Mesenchymal stem cell (in vitro differentiated cells and primary cell): ENCODE measurements around the gene EEF1A2.

Experiments used
- DNase-seq: peaks from one replicate; pipeline ENCODE4 v3.0.0-alpha.2; 2013
- H2AFZ ChIP-seq: one replicate; pipeline ENCODE4 v1.6.1; 2013; ENCODE audit warnings: low read depth, mild to moderate bottlenecking, control low read depth, inconsistent platforms, low read length, moderate library complexity
- H2AK5ac ChIP-seq: 2 replicates; pipeline ENCODE4 v1.6.1; 2013; ENCODE audit warnings: low read length, moderate library complexity, mild to moderate bottlenecking, inconsistent platforms; ENCODE audit not compliant: severe bottlenecking
- H2BK120ac ChIP-seq: one replicate; pipeline ENCODE4 v1.6.1; 2013; ENCODE audit warnings: low read depth, mild to moderate bottlenecking, inconsistent platforms, low read length, moderate library complexity
- H2BK12ac ChIP-seq, 2 experiments: one replicate each; pipeline ENCODE4 v1.6.1; 2013; ENCODE audit warnings: inconsistent platforms in 2 of 2, low read length in 2 of 2, mild to moderate bottlenecking in 2 of 2, moderate library complexity in 2 of 2, control low read depth in 1 of 2
- H2BK15ac ChIP-seq: one replicate; pipeline ENCODE4 v1.6.1; 2013; ENCODE audit warnings: mild to moderate bottlenecking, low read depth, inconsistent platforms; ENCODE audit not compliant: poor library complexity, severe bottlenecking
- H2BK5ac ChIP-seq: 2 replicates; pipeline ENCODE4 v1.6.1; 2013; ENCODE audit warnings: low read depth, mild to moderate bottlenecking, low read length, control low read depth, inconsistent platforms; ENCODE audit not compliant: poor library complexity, severe bottlenecking
- H3K14ac ChIP-seq, 2 experiments: one replicate each; pipeline ENCODE4 v1.6.1; 2013; ENCODE audit warnings: inconsistent platforms in 2 of 2, low read length in 2 of 2, control low read depth in 1 of 2, mild to moderate bottlenecking in 1 of 2, moderate library complexity in 1 of 2
- H3K18ac ChIP-seq, 2 experiments: one replicate each; pipeline ENCODE4 v1.6.1; 2013; ENCODE audit warnings: inconsistent platforms in 2 of 2, low read length in 2 of 2, control low read depth in 1 of 2, low read depth in 1 of 2, mild to moderate bottlenecking in 1 of 2
- H3K23ac ChIP-seq, 2 experiments: one replicate each; pipeline ENCODE4 v1.6.1; 2013; ENCODE audit warnings: inconsistent platforms in 2 of 2, low read length in 2 of 2, mild to moderate bottlenecking in 2 of 2, moderate library complexity in 2 of 2, control low read depth in 1 of 2
- H3K27ac ChIP-seq: 2 replicates; pipeline ENCODE4 v1.5.1; 2013; ENCODE audit warnings: mild to moderate bottlenecking, moderate library complexity, low read length, control low read depth, inconsistent platforms; ENCODE audit not compliant: poor library complexity, severe bottlenecking
- H3K27me3 ChIP-seq, 2 experiments: 2 replicates each; pipeline versions ENCODE4 v1.6.1 to v1.7.0; 2013; ENCODE audit warnings: low read length in 2 of 2, mild to moderate bottlenecking in 2 of 2, moderate library complexity in 2 of 2, control low read depth in 1 of 2, inconsistent platforms in 1 of 2; ENCODE audit not compliant: control insufficient read depth in 1 of 2, insufficient read depth in 1 of 2
- H3K36me3 ChIP-seq, 2 experiments: 2 replicates each; pipeline versions ENCODE4 v1.6.1 to v1.7.0; 2013; ENCODE audit warnings: low read length in 2 of 2, control low read depth in 1 of 2, inconsistent platforms in 1 of 2, low read depth in 1 of 2, mild to moderate bottlenecking in 1 of 2; ENCODE audit not compliant: insufficient read depth in 2 of 2, control insufficient read depth in 1 of 2
- H3K4ac ChIP-seq, 2 experiments: one replicate each; pipeline ENCODE4 v1.6.1; 2013; ENCODE audit warnings: inconsistent platforms in 2 of 2, low read length in 2 of 2, mild to moderate bottlenecking in 2 of 2, moderate library complexity in 2 of 2, control low read depth in 1 of 2, low read depth in 1 of 2
- H3K4me1 ChIP-seq: 2 replicates; pipeline ENCODE4 v1.6.1; 2013; ENCODE audit warnings: low read depth, low read length, control low read depth; ENCODE audit not compliant: control insufficient read depth, insufficient read depth
- H3K4me2 ChIP-seq: 2 replicates; pipeline ENCODE4 v1.6.1; 2013; ENCODE audit warnings: low read length, mild to moderate bottlenecking, inconsistent platforms; ENCODE audit not compliant: poor library complexity, severe bottlenecking
- H3K4me3 ChIP-seq, 2 experiments: 2 replicates each; pipeline versions ENCODE4 v1.5.1 to v1.7.0; 2013; ENCODE audit warnings: low read length in 2 of 2, mild to moderate bottlenecking in 2 of 2, control low read depth in 1 of 2, low read depth in 1 of 2; ENCODE audit not compliant: insufficient read depth in 1 of 2
- H3K79me1 ChIP-seq: replicated peaks from 2 replicates; pipeline ENCODE4 v1.6.1; 2013; ENCODE audit warnings: mild to moderate bottlenecking, control low read depth, low read length, inconsistent platforms; ENCODE audit not compliant: poor library complexity, severe bottlenecking
- H3K9ac ChIP-seq: 2 replicates; pipeline ENCODE4 v1.7.0; 2013; ENCODE audit warnings: mild to moderate bottlenecking, low read length, moderate library complexity
- H3K9me3 ChIP-seq: 2 replicates; pipeline ENCODE4 v1.7.0; 2013; ENCODE audit warnings: mild to moderate bottlenecking, low read length; ENCODE audit not compliant: control insufficient read depth
- H4K8ac ChIP-seq: one replicate; pipeline ENCODE4 v1.6.1; 2013; ENCODE audit warnings: inconsistent platforms, mild to moderate bottlenecking, low read length, moderate library complexity
- H4K91ac ChIP-seq: one replicate; pipeline ENCODE4 v1.6.1; 2013; ENCODE audit warnings: mild to moderate bottlenecking, low read length, inconsistent platforms
- WGBS: methylation state at CpG from one replicate; pipeline ENCODE4 v1.1.7; 2013; ENCODE audit warnings: mixed read lengths; 5-methylcytosine and 5-hydroxymethylcytosine counted together

EEF1A2 gene

DNA sequence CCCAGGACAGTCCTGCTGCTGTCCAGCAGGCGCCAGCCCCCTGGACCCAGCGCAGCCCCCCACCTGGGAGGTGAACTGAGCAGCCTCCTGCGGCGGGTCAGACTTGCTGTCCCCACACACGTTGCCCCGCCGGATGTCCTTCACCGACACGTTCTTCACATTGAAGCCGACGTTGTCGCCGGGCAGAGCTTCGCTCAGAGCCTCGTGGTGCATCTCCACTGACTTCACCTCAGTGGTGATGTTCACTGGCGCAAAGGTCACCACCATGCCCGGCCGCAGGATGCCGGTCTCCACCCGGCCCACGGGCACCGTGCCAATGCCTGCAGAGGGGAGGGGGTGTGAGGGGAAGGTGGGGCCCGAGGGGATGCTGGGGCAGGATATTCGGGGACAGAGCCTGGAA lies 8.5 kb downstream of the EEF1A2 start:
- H4K8ac ChIP-seq, result no peak overlapping the region
- no peak overlapping the region for H2AK5ac ChIP-seq
- H3K36me3 ChIP-seq, result peaks cover 0 to 4% of the 10 kb centered on the region in 2 experiments
- WGBS, result 90% methylated on average over 24 of the region's 24 CpGs
- no peak for DNase-seq
- H3K79me1 ChIP-seq, result no peaks in the 10 kb centered on the region
- no peak overlapping the region for H3K18ac ChIP-seq
- H3K4me2 ChIP-seq, result no peak overlapping the region
- no peak overlapping the region for H3K14ac ChIP-seq
- H2BK5ac ChIP-seq, result no peak overlapping the region
- H2AFZ ChIP-seq, result no peak overlapping the region
- H3K9ac ChIP-seq, result no peak overlapping the region
- H3K4me1 ChIP-seq, result peaks cover 2% of the 10 kb centered on the region
- H3K27me3 ChIP-seq, result peaks cover 35 to 56% of the 10 kb centered on the region in 2 experiments
- no peak overlapping the region for H2BK120ac ChIP-seq
- H3K9me3 ChIP-seq, result peaks cover 6% of the 10 kb centered on the region
- no peak overlapping the region for H3K27ac ChIP-seq
- no peak overlapping the region for H2BK15ac ChIP-seq
- H4K91ac ChIP-seq, result no peak overlapping the region
- no peak overlapping the region for H3K4me3 ChIP-seq
- H2BK12ac ChIP-seq, result no peak overlapping the region
- no peak overlapping the region for H3K4ac ChIP-seq
- no peak overlapping the region for H3K23ac ChIP-seq

GRCh38 chr20:63488315-63489251 lies 10.3 kb downstream of the EEF1A2 start:
- H2AK5ac ChIP-seq, result no peak overlapping the region
- H2BK15ac ChIP-seq, result no peak overlapping the region
- no peaks in the 10 kb centered on the region for H3K79me1 ChIP-seq
- no peak overlapping the region for H3K4me2 ChIP-seq
- no peak overlapping the region for H2AFZ ChIP-seq
- H3K36me3 ChIP-seq, result no peaks in the 10 kb centered on the region
- no peak overlapping the region for H3K9ac ChIP-seq
- no peak overlapping the region for H3K4me3 ChIP-seq
- peaks cover 6% of the 10 kb centered on the region for H3K9me3 ChIP-seq
- H3K27me3 ChIP-seq, result peaks cover 46 to 52% of the 10 kb centered on the region in 2 experiments
- H3K4me1 ChIP-seq, result peaks cover 5% of the 10 kb centered on the region
- H3K14ac ChIP-seq, result no peak overlapping the region
- H4K8ac ChIP-seq, result no peak overlapping the region
- H2BK5ac ChIP-seq, result no peak overlapping the region
- no peak for DNase-seq
- no peak overlapping the region for H4K91ac ChIP-seq
- 26% methylated on average over 83 of the region's 83 CpGs for WGBS
- no peak overlapping the region for H3K23ac ChIP-seq
- no peak overlapping the region for H2BK120ac ChIP-seq
- no peak overlapping the region for H3K4ac ChIP-seq
- no peak overlapping the region for H3K18ac ChIP-seq
- no peak overlapping the region for H2BK12ac ChIP-seq
- H3K27ac ChIP-seq, result no peak overlapping the region

- H3K4me3 ChIP-seq, result no peak overlapping the region
- H3K27me3 ChIP-seq, result peaks cover 52 to 57% of the 10 kb centered on the region in 2 experiments
- H3K36me3 ChIP-seq, result no peaks in the 10 kb centered on the region
- H2BK120ac ChIP-seq, result no peak overlapping the region
- 30% methylated on average over 29 of the region's 40 CpGs for WGBS
- H3K79me1 ChIP-seq, result no peaks in the 10 kb centered on the region
- H3K9me3 ChIP-seq, result peaks cover 6% of the 10 kb centered on the region
- H2AK5ac ChIP-seq, result no peak overlapping the region
- no peak overlapping the region for H3K18ac ChIP-seq
- no peak for DNase-seq
- no peak overlapping the region for H3K27ac ChIP-seq
- H2BK12ac ChIP-seq, result no peak overlapping the region
- H3K4ac ChIP-seq, result no peak overlapping the region
- no peak overlapping the region for H2BK15ac ChIP-seq
- no peak overlapping the region for H2AFZ ChIP-seq
- H3K4me1 ChIP-seq, result peaks cover 10% of the 10 kb centered on the region
- no peak overlapping the region for H3K9ac ChIP-seq
- no peak overlapping the region for H3K4me2 ChIP-seq
- H4K8ac ChIP-seq, result no peak overlapping the region
- no peak overlapping the region for H4K91ac ChIP-seq
- no peak overlapping the region for H3K23ac ChIP-seq
- H2BK5ac ChIP-seq, result no peak overlapping the region
- no peak overlapping the region for H3K14ac ChIP-seq
Observed at GRCh38 chr20:63487781-63488241, 11.1 kb downstream of the EEF1A2 start.

- Histone ChIP-seq H2BK15ac (no peak overlapping the region), H3K4me2 (no peak overlapping the region), H3K4ac (no peak overlapping the region), H3K27me3 (peaks cover 57 to 63% of the 10 kb centered on the region in 2 experiments), H2AK5ac (no peak overlapping the region), H4K8ac (no peak overlapping the region), H2BK5ac (no peak overlapping the region), H3K4me3 (no peak overlapping the region), H3K9ac (no peak overlapping the region), H2BK12ac (no peak overlapping the region), H3K36me3 (no peaks in the 10 kb centered on the region), H3K9me3 (peaks cover 1% of the 10 kb centered on the region), H4K91ac (no peak overlapping the region), H3K23ac (no peak overlapping the region), H3K18ac (no peak overlapping the region), H3K14ac (no peak overlapping the region), H3K4me1 (peaks cover 14% of the 10 kb centered on the region), H3K27ac (no peak overlapping the region), H2BK120ac (no peak overlapping the region), H2AFZ (no peak overlapping the region), H3K79me1 (no peaks in the 10 kb centered on the region)
- DNase-seq, result no peak
- 60% methylated on average over 12 of the region's 14 CpGs for whole genome bisulfite sequencing
Observed at GRCh38 chr20:63487116-63487764, 11.6 kb downstream of the EEF1A2 start.
